ENCODE data around the gene HJV. TPM values are rescaled to one million over a fixed set of nuclear protein-coding genes. Genes with fewer than 3 reads are reported as not detected.
"Not testable (repeated sequence)": the region's sequence is repeated elsewhere in the genome, so short reads cannot be mapped to it uniquely, and the experiment has no call there.

The HJV gene
- total and polyA plus RNA-seq, 5 donors = 65.1 to 164 (median 107) TPM

- peak overlapping the region; percentile 33 for H3K27ac ChIP-seq (ENCODE audit: low read length)
- peak in 1 of 3 donors; percentile 43 for DNase-seq
- H3K4me3 ChIP-seq (ENCODE audit: low read length) = peak overlapping the region; percentile 22
- intact Hi-C loops (cut with DNase I) = no loop called here
- H3K4me1 ChIP-seq (ENCODE audit: control insufficient read depth, insufficient read depth, low read length) = no peaks in the 10 kb centered on the region
- 49% methylated on average over 9 of the region's 9 CpGs for WGBS
- no peaks in the 10 kb centered on the region for H3K9me3 ChIP-seq (ENCODE audit: control insufficient read depth, low read length)
- ATAC-seq = no peak
- no peaks in the 10 kb centered on the region for H3K27me3 ChIP-seq (ENCODE audit: control insufficient read depth, insufficient read depth)
Observed at GRCh38 chr1:146039844-146040194, 18.3 kb upstream of the HJV start.

DNA sequence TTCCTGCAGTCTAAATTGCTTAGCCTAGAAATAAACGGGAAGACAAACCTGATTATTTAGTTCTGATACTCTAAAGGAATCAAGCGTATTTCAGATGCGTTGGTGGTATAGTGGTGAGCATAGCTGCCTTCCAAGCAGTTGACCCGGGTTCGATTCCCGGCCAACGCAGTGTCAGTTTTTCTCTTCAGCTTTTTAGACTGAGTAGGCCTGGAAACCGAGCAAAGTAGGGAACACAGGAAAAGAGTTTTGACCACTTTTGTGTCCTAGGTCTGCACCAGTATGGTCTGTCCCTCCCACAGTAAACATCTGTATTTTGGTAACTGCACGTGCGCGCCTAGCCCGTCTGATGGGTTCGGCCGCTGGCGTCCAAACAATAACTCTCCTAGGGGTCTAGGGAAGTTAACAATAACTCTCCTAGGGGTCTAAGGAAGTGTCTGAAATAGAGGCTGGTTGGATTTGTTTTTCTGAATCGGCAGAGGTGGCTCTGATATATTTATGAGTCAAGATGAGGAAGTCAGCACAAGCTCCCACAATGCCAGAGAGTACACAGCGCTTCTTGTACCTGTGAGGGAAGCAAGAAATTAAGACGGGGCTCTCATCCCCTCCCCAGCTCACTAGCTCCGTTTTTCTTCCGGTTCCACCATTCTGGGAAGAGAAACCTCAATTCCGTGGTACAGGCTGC lies 15.6 kb upstream of the HJV start:
- Histone ChIP-seq H3K27me3 (ENCODE audit: control insufficient read depth, insufficient read depth) (no peaks in the 10 kb centered on the region), H3K4me3 (ENCODE audit: low read length) (peak overlapping the region; percentile 85), H3K27ac (ENCODE audit: low read length) (peak overlapping the region; percentile 82), H3K9me3 (ENCODE audit: control insufficient read depth, low read length) (no peaks in the 10 kb centered on the region), H3K4me1 (ENCODE audit: control insufficient read depth, insufficient read depth, low read length) (no peaks in the 10 kb centered on the region)
- WGBS = under 1% methylated on average over 21 of the region's 21 CpGs
- intact Hi-C loops (cut with DNase I) = no loop called here
- ATAC-seq (peak; percentile 79 to 83), DNase-seq (peak; percentile 78 to 92 (median 89))

GRCh38 chr1:146036241-146036964 lies 14.9 kb upstream of the HJV start:
- Histone ChIP-seq H3K4me3 (ENCODE audit: low read length) (peak overlapping the region; percentile 46), H3K27me3 (ENCODE audit: control insufficient read depth, insufficient read depth) (no peaks in the 10 kb centered on the region), H3K4me1 (ENCODE audit: control insufficient read depth, insufficient read depth, low read length) (no peaks in the 10 kb centered on the region), H3K9me3 (ENCODE audit: control insufficient read depth, low read length) (no peaks in the 10 kb centered on the region), H3K27ac (ENCODE audit: low read length) (peak overlapping the region; percentile 55)
- intact Hi-C loops (cut with DNase I) = no loop called here
- no peak for ATAC-seq
- no peak for DNase-seq
- 7% methylated on average over 10 of the region's 10 CpGs for WGBS

GRCh38 chr1:146035048-146035423 lies 13.5 kb upstream of the HJV start:
- no peak for ATAC-seq

GRCh38 chr1:146032631-146033219 lies 11.2 kb upstream of the HJV start:
- Histone ChIP-seq H3K27me3 (ENCODE audit: control insufficient read depth, insufficient read depth) (no peaks in the 10 kb centered on the region), H3K9me3 (ENCODE audit: control insufficient read depth, low read length) (no peaks in the 10 kb centered on the region), H3K4me3 (ENCODE audit: low read length) (no peak overlapping the region), H3K4me1 (ENCODE audit: control insufficient read depth, insufficient read depth, low read length) (no peaks in the 10 kb centered on the region), H3K27ac (ENCODE audit: low read length) (no peak overlapping the region)
- ATAC-seq = no peak
- intact Hi-C loops (cut with DNase I) = no loop called here
- WGBS = 52% methylated on average over 6 of the region's 6 CpGs
- no peak for DNase-seq

More at GRCh38 chr1:146035048-146035423, 13.5 kb upstream of the HJV start:
- no peaks in the 10 kb centered on the region for H3K4me1 ChIP-seq (ENCODE audit: control insufficient read depth, insufficient read depth, low read length)
- DNase-seq = no peak
- 28% methylated on average over 6 of the region's 6 CpGs for WGBS
- peak overlapping the region; percentile 44 for H3K4me3 ChIP-seq (ENCODE audit: low read length)
- no peaks in the 10 kb centered on the region for H3K9me3 ChIP-seq (ENCODE audit: control insufficient read depth, low read length)
- intact Hi-C loops (cut with DNase I) = no loop called here
- H3K27me3 ChIP-seq (ENCODE audit: control insufficient read depth, insufficient read depth) = no peaks in the 10 kb centered on the region
- peak overlapping the region; percentile 59 for H3K27ac ChIP-seq (ENCODE audit: low read length)

GRCh38 chr1:146031476-146031875 lies 9.9 kb upstream of the HJV start:
- Histone ChIP-seq H3K9me3 (ENCODE audit: control insufficient read depth, low read length) (no peaks in the 10 kb centered on the region), H3K4me1 (ENCODE audit: control insufficient read depth, insufficient read depth, low read length) (no peaks in the 10 kb centered on the region), H3K27me3 (ENCODE audit: control insufficient read depth, insufficient read depth) (no peaks in the 10 kb centered on the region), H3K4me3 (ENCODE audit: low read length) (no peak overlapping the region), H3K27ac (ENCODE audit: low read length) (no peak overlapping the region)
- DNase-seq (no peak), ATAC-seq (no peak)
- intact Hi-C loops (cut with DNase I) = no loop called here

DNA sequence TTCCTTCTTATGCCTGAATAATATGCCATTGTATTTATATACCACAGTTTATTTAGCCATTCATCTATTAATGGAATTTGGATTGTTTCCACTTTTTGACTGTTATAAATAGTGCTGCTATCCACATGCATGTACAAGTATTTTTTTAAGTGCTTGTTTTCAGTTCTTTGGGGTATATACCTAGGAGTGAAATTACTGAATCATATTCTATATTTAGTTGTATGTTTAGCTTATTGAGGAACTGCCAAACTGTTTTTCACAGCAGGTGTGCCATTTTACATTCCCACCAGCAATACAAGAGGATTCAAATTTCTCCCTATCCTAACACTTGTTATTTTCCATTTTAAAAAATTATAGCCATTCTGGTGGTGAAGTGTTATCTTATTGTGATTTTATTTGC lies 7.6 kb upstream of the HJV start:
- intact Hi-C loops (cut with DNase I) = no loop called here
- no peaks in the 10 kb centered on the region for H3K4me1 ChIP-seq (ENCODE audit: control insufficient read depth, insufficient read depth, low read length)
- ATAC-seq (no peak), DNase-seq (no peak)
- no peaks in the 10 kb centered on the region for H3K27me3 ChIP-seq (ENCODE audit: control insufficient read depth, insufficient read depth)
- no peaks in the 10 kb centered on the region for H3K9me3 ChIP-seq (ENCODE audit: control insufficient read depth, low read length)
- H3K4me3 ChIP-seq (ENCODE audit: low read length) = no peak overlapping the region
- H3K27ac ChIP-seq (ENCODE audit: low read length) = no peak overlapping the region

DNA sequence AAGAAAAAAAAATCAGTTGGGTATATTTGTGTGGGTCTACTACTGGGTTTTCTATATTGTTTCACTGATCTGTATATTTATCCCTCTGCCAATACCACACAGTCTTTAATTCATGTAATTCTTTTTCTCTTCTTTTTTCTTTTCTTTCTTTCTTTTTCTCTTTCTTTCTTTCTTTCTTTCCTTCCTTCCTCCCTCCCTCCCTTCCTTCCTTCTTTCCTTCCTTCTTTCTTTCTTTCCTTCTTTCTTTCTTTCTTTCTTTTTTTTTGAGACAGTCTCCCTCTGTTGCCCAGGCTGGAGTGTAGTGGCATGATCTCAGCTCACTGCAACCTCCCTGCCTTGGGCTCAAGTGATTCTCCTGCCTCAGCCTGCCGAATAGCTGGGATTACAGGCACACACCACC lies 5.1 kb upstream of the HJV start:
- ATAC-seq; H3K4me3 ChIP-seq (ENCODE audit: low read length); H3K4me1 ChIP-seq (ENCODE audit: control insufficient read depth, insufficient read depth, low read length); DNase-seq; intact Hi-C loops (cut with DNase I); H3K27me3 ChIP-seq (ENCODE audit: control insufficient read depth, insufficient read depth); H3K9me3 ChIP-seq (ENCODE audit: control insufficient read depth, low read length); H3K27ac ChIP-seq (ENCODE audit: low read length): not testable (repeated sequence)
- 86% methylated on average over 1 of the region's 1 CpG for WGBS

DNA sequence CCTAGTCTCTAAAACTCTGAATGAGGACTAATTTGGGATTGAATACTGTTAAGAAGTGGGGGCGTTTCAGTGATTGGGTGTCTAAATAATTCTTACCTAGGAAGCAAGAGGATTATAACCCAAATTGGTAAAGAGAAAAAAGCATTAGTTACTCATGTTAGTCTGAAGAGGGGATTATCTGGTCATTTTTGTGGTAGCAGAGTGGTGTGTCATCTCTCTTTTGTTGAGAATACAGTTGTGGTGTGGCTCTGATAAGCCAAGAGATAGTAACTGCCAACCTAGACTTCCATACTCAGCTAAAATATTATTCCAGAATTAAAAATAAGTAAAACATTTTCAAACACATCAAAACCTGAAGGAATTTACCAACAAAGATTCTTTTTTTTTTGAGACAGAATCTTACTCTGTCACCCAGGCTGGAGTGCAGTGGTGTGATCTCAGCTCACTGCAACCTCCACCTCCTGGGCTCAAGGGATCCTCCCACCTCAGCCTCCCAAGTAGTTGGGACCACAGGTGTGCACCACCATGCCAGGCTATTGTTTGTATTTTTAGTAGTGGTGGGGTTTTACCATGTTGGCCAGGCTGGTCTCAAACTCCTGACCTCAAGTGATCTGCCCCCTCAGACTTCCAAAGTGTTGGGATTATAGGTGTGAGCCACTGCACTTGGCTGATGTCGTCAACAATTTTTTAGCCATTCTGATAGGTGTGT lies 4.4 kb upstream of the HJV start:
- ATAC-seq = not testable (repeated sequence)

GRCh38 chr1:146022403-146023127 lies 1.0 kb upstream of the HJV start:
- Histone ChIP-seq H3K27ac (ENCODE audit: low read length) (no peak overlapping the region), H3K4me3 (ENCODE audit: low read length) (no peak overlapping the region), H3K4me1 (ENCODE audit: control insufficient read depth, insufficient read depth, low read length) (no peaks in the 10 kb centered on the region), H3K27me3 (ENCODE audit: control insufficient read depth, insufficient read depth) (no peaks in the 10 kb centered on the region), H3K9me3 (ENCODE audit: control insufficient read depth, low read length) (no peaks in the 10 kb centered on the region)
- WGBS = 87% methylated on average over 7 of the region's 7 CpGs
- ATAC-seq (no peak), DNase-seq (no peak)
- intact Hi-C loops (cut with DNase I) = no loop called here

More for the DNA sequence above, 4.4 kb upstream of the HJV start:
- DNase-seq; H3K27ac ChIP-seq (ENCODE audit: low read length); H3K9me3 ChIP-seq (ENCODE audit: control insufficient read depth, low read length); H3K27me3 ChIP-seq (ENCODE audit: control insufficient read depth, insufficient read depth); intact Hi-C loops (cut with DNase I); H3K4me3 ChIP-seq (ENCODE audit: low read length); H3K4me1 ChIP-seq (ENCODE audit: control insufficient read depth, insufficient read depth, low read length): not testable (repeated sequence)
- 80% methylated on average over 2 of the region's 2 CpGs for WGBS
